MCF 10A (cell line): Measurements from ENCODE around the gene MIS12. TPM values are rescaled to one million over a fixed set of nuclear protein-coding genes. Genes with fewer than 3 reads are reported as not detected.

Experiments
- BruUV-seq: library from RNA; stranded (reverse); fragments of 400-500 nt; replicated peaks from 2 replicates; lab custom pipeline; 2021; lab: Mats Ljungman, UMichigan
- CTCF ChIA-PET: fragments of 300-600 bp; sonication (Branson Sonifier 250); formaldehyde crosslinking; extraction: SDS; loops from one replicate; lab custom pipeline; 2021; ENCODE audit warnings: antibody characterized with exemption, inconsistent platforms; lab: Yijun Ruan, JAX
- POLR2A ChIA-PET: fragments of 300-600, 350-650 bp; sonication (Branson Sonifier 250); formaldehyde crosslinking; extraction: SDS; loops from one replicate; lab custom pipeline; 2020; ENCODE audit warnings: antibody characterized with exemption, inconsistent platforms; lab: Yijun Ruan, JAX
- DNase-seq: peaks from one replicate; pipeline ENCODE4 v3.0.0-alpha.2; 2018; ENCODE audit not compliant: unreplicated experiment
- H3K27ac Mint-ChIP-seq: one replicate; pipeline ENCODE4 v1.8.0; 2022; ENCODE audit warnings: mild to moderate bottlenecking, low read depth, mixed read lengths; ENCODE audit not compliant: unreplicated experiment
- H3K27me3 Mint-ChIP-seq: one replicate; pipeline ENCODE4 v1.8.0; 2022; ENCODE audit warnings: mixed read lengths; ENCODE audit not compliant: insufficient read depth, unreplicated experiment
- H3K36me3 Mint-ChIP-seq: one replicate; pipeline ENCODE4 v1.8.0; 2022; ENCODE audit warnings: mild to moderate bottlenecking, moderate library complexity, mixed read lengths; ENCODE audit not compliant: insufficient read depth, unreplicated experiment
- H3K4me1 Mint-ChIP-seq: one replicate; pipeline ENCODE4 v1.8.0; 2022; ENCODE audit warnings: mixed read lengths; ENCODE audit not compliant: insufficient read depth, unreplicated experiment
- H3K4me3 Mint-ChIP-seq: one replicate; pipeline ENCODE4 v1.8.0; 2022; ENCODE audit warnings: mild to moderate bottlenecking, moderate library complexity, mixed read lengths; ENCODE audit not compliant: unreplicated experiment
- H3K9me3 Mint-ChIP-seq: one replicate; pipeline ENCODE4 v1.8.0; 2022; ENCODE audit warnings: mixed read lengths; ENCODE audit not compliant: unreplicated experiment
- intact Hi-C: fragments of 100-400 bp; cut with micrococcal nuclease; formaldehyde crosslinking; loops from 2 replicates; pipeline ENCODE4 v1.14.1; 2022
- total RNA-seq: library from RNA; stranded (reverse); gene quantifications from 2 replicates; pipeline ENCODE4 v1.2.3, GENCODE V29; 2022
- TF ChIP-seq, protein P1 (sequence below): fragments of 200-600 bp; IDR thresholded peaks from one replicate; pipeline ENCODE4 v1.8.0; 2022; ENCODE audit warnings: antibody characterized with exemption, mild to moderate bottlenecking; ENCODE audit not compliant: unreplicated experiment

MIS12 gene
- total RNA-seq, 1 experiment from 2014 or later = 32.8 TPM

DNA sequence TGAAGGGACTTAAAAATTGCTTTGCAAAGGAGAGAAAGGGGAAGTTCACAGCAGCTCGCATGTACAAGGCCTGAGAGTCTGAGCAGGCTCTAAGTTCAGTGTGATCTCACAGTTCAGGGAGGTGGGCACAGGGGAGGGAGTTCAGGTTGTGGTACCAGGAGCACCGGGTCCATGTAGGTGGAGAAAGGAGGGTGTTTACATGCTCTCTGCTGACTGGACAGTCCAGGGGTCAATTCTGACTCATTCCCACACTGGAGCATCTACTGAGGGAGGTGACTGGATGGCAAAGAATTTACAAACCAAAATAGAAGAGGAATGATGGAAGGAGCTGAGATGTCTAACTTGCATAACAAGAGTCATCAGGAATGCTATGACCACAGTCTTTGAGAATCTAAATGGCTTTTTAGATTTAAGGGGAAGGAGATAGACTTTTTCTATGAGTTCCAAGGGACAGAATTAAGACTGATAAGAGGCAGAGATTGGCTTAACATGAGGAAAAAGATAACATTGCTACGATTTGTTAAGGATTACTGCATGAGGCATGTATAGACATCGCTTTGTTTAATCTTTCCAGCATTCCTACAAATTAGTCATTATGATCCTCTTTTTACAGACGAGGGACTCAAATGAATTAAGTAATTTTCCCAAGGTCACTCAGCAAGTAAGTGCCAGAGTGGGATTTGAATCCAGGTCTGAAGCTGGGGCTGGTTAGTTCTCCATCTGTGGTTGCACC is 29.9 kb downstream of the MIS12 start:
- Mint-ChIP-seq H3K9me3 (no peaks in the 10 kb centered on the region), H3K4me1 (peaks cover 17% of the 10 kb centered on the region), H3K27ac (peak overlapping the region; percentile 38), H3K27me3 (no peaks in the 10 kb centered on the region), H3K4me3 (no peak overlapping the region), H3K36me3 (no peaks in the 10 kb centered on the region)
- intact Hi-C loops = no loop called here
- TF ChIP-seq, protein P1, sequence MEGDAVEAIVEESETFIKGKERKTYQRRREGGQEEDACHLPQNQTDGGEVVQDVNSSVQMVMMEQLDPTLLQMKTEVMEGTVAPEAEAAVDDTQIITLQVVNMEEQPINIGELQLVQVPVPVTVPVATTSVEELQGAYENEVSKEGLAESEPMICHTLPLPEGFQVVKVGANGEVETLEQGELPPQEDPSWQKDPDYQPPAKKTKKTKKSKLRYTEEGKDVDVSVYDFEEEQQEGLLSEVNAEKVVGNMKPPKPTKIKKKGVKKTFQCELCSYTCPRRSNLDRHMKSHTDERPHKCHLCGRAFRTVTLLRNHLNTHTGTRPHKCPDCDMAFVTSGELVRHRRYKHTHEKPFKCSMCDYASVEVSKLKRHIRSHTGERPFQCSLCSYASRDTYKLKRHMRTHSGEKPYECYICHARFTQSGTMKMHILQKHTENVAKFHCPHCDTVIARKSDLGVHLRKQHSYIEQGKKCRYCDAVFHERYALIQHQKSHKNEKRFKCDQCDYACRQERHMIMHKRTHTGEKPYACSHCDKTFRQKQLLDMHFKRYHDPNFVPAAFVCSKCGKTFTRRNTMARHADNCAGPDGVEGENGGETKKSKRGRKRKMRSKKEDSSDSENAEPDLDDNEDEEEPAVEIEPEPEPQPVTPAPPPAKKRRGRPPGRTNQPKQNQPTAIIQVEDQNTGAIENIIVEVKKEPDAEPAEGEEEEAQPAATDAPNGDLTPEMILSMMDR = no peak
- BruUV-seq = no TSS peak
- peak; percentile 71 for DNase-seq
- CTCF ChIA-PET = no interaction called here
- POLR2A ChIA-PET = interaction anchor here (0.8 to 1.3 kb wide), 4 partner anchors 13 to 54 kb away, joined by 3 to 5 read pairs (median 3); partner anchors contain the start of gene MIS12

GRCh38 chr17:5522476-5522875 is 36.1 kb downstream of the MIS12 start:
- DNase-seq = no peak
- POLR2A ChIA-PET = no interaction called here
- Mint-ChIP-seq H3K9me3 (no peaks in the 10 kb centered on the region), H3K27ac (no peak overlapping the region), H3K4me1 (no peaks in the 10 kb centered on the region), H3K36me3 (peaks cover 18% of the 10 kb centered on the region), H3K4me3 (no peak overlapping the region), H3K27me3 (no peaks in the 10 kb centered on the region)
- CTCF ChIA-PET = no interaction called here
- intact Hi-C loops = no loop called here
- TF ChIP-seq, protein P1 = no peak
- BruUV-seq = no TSS peak

GRCh38 chr17:5523249-5523648 is 36.9 kb downstream of the MIS12 start:
- CTCF ChIA-PET = no interaction called here
- Mint-ChIP-seq H3K9me3 (no peaks in the 10 kb centered on the region), H3K4me3 (no peak overlapping the region), H3K36me3 (peaks cover 18% of the 10 kb centered on the region), H3K4me1 (peaks cover 3% of the 10 kb centered on the region), H3K27me3 (no peaks in the 10 kb centered on the region), H3K27ac (no peak overlapping the region)
- TF ChIP-seq, protein P1 = no peak
- intact Hi-C loops = no loop called here
- POLR2A ChIA-PET = no interaction called here
- no TSS peak for BruUV-seq
- no peak for DNase-seq

DNA sequence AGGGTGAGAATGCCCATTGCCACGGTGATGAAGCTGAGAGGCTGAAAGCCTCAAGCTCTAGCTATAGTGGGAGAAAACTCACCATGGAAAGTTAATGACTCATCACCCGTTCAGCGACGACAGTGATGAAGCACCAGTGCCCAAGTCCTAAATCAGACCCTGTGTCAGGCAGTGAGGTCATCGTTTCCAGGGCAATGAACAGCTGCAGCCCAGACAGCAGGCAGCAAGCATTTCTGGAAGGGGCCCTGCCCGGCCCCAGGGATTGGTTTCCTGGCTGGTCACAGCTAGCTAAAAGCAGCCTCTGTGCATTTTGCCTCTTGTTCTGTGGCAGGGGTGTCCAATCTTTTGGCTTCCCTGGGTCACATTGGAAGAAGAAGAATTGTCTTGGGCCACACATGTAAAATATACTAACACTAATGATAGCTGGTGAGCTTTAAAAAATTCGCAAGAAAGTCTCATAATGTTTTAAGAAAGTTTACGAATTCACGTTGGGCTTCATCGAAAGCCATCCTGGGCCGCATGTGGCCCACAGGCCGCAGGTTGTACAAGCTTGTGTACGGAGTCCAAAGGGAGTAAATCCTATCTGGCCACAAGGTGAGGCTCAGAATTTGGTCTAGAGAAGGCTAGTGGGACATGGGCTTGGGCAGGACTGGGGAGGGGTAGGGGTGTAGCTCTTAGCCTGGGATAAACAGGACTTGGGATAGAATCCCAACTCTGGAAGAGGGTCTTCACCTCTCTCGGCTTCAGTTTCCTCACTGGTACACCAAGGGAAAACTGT is 40.6 kb downstream of the MIS12 start:
- Mint-ChIP-seq H3K9me3 (no peaks in the 10 kb centered on the region), H3K27me3 (no peaks in the 10 kb centered on the region), H3K4me1 (peaks cover 6% of the 10 kb centered on the region), H3K27ac (peak overlapping the region; percentile 73), H3K4me3 (no peak overlapping the region), H3K36me3 (peaks cover 30% of the 10 kb centered on the region)
- CTCF ChIA-PET = interaction anchor here (0.6 to 0.9 kb wide), 2 partner anchors 19 to 723 kb away, joined by 4 read pairs; no protein-coding TSS in a partner anchor
- DNase-seq = peak; percentile 85
- POLR2A ChIA-PET = no interaction called here
- intact Hi-C loops = no loop called here
- TF ChIP-seq, protein P1 = no peak
- BruUV-seq = no TSS peak
